GM21786 (cell line): ENCODE data around the gene PHF1.

Experiments used
- ATAC-seq: cut with Tn5 transposase; IDR thresholded peaks from one replicate; pipeline ENCODE4 v1.9.1; 2021; ENCODE audit not compliant: unreplicated experiment

PHF1 gene

DNA sequence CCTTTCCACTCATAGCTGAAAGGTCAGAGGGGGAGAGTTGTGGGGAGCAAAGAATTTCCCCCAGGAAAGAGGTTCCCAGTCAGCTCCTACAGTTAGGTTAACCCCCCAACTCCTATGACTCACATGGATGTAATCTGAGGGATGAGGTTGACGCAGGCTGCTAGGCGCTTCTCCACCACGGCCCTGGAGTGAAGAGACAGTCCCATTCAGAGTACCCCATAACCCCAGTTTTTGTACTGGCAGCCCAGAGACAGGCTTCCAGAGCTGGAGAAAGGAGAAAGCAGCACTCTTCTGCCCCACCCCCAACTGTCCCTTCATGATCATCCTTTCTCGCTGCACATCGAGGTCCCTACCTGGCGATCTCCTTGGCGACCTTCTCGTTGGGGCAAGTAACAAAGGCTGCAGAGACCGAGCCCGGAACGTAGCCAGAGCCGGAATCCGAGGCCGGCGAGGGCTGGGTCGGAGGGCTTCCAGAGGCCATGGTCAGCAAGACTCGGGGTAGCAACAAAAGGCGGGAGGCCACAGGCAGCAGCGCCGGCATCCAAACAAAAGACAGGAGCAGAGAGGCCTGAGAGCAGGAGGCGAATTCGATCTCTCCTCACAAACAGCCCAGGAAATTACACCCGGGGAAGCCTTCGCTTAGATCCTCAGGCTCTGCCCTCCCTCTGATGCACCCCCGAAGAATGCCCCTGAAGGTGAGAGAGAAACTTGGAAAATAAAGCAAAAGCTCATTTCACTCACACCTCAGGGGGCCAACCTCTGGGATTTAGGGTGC, 6.5 kb downstream of the PHF1 start:
- ATAC-seq = no peak

- peak; percentile 91 for ATAC-seq
Observed at GRCh38 chr6:33417903-33418689, 7.3 kb downstream of the PHF1 start, which contains the start of gene CUTA. Gene CUTA (minus strand): TSS chr6:33418107. CDS start chr6:33418000, 107 bp downstream.

- no peak for ATAC-seq
Observed at GRCh38 chr6:33418690-33419291, 8.0 kb downstream of the PHF1 start.

DNA sequence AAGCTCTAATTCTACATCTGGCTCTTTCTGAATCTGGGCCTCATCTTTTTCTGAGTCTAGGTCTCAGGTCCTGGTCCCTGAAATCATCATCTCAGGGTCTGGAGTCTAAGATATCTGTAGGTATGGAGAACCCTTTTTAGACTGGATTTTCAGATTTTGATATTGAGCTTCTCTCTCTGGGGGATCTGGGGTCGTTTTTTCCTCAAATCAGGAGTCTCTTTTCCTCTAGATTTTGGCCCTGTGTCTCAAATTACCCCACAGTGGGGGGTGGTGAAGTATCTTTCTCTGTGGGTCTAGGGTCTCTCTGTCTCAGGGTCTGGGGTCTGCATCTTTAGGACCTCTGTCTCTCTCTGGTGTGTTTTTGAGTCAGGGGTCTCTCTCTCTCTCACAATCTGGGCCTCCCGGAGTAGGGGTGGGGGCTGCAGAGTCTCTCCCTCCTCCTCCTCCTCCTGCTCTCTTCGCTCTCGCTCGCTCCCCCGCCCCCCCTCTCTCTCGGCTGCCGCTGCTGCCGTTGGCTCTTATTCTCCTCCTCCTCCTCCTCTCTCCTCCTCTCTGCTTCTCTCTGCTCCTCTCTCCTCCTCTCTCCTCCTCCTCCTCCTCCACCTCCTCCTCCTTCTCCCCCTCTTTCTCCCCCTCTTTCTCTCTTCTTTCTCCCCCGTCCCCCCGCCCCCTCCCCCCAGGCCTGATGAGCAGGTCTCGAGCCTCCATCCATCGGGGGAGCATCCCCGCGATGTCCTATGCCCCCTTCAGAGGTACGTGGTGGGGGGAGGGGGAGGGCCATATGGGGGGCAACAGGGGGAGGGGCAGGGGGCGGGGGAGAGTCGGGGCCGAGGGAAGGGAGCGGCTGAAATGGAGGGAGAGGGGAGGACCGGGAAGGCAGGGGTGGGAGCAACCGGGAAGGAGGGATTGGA, 9.0 kb downstream of the PHF1 start, which contains the start of gene SYNGAP1:
Gene SYNGAP1, plus strand, starts transcription at position 486 of the 911 bp plus-strand sequence. Its CDS starts 200 bp downstream, at position 686.
- ATAC-seq = no peak

- no peak for ATAC-seq
Observed at GRCh38 chr6:33420491-33421343, 9.9 kb downstream of the PHF1 start.

- ATAC-seq = no peak
Observed at GRCh38 chr6:33421344-33421643, 10.5 kb downstream of the PHF1 start.

DNA sequence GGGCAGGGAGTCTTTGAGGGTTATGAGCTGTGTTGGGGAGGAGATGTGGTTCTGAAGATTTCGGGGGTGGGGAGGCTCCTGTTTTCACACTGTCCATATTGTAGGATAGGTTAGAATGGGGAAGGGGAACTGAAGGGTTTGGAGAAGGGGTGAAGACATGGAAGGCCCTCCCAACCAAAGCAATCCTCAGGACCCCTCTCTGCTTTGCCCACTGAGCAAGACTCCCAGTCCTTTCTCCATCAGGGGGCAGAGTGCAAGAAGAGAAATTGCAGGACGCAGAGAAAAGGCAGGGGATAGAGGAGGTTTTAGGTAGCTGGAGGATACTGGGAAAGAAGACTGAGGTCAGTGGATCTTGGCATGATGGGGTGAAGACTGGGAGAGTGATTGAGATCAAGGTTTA, 13.0 kb downstream of the PHF1 start:
- ATAC-seq = no peak

DNA sequence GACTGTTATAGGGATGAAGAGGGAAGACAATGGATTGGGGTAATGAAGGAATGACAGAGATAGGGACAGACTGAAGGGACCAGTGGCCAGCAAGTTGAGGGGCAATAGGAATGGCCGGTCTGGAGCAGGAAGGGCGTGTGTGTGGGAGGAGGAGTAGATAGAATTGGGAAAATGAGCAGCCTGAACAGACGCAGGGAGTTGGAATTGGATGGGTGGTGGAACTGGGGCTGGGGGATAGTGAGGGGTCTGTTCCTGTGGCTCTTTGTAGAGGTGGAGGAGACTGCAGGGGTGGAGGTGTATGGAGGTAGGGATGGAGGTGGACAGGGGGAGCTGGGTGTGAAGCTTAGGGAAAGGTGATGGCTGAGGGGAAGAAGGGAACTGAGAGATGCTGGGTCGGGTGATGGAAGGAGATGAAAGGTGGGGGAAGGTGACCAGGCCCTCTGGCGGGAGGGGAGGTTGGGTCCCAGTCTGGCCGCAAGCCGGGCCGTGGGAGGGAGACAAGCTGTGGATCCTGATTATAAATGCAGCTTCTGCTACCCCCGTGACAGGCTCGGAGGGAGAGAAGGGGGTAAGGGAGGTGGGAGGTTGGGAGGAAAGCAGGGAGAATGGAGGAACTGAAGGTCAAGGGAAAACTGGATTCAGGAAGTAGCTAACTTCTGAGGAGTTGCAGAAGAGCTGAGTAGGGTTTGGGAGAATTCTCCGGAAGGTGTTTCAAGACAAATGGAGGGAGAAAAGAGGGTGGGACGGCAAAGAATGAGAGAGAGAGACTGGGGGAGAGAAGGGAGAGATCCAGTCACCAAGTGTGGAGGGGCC, 14.2 kb downstream of the PHF1 start:
- no peak for ATAC-seq

GRCh38 chr6:33425668-33426577, 15.1 kb downstream of the PHF1 start:
- ATAC-seq = peak; percentile 45

DNA sequence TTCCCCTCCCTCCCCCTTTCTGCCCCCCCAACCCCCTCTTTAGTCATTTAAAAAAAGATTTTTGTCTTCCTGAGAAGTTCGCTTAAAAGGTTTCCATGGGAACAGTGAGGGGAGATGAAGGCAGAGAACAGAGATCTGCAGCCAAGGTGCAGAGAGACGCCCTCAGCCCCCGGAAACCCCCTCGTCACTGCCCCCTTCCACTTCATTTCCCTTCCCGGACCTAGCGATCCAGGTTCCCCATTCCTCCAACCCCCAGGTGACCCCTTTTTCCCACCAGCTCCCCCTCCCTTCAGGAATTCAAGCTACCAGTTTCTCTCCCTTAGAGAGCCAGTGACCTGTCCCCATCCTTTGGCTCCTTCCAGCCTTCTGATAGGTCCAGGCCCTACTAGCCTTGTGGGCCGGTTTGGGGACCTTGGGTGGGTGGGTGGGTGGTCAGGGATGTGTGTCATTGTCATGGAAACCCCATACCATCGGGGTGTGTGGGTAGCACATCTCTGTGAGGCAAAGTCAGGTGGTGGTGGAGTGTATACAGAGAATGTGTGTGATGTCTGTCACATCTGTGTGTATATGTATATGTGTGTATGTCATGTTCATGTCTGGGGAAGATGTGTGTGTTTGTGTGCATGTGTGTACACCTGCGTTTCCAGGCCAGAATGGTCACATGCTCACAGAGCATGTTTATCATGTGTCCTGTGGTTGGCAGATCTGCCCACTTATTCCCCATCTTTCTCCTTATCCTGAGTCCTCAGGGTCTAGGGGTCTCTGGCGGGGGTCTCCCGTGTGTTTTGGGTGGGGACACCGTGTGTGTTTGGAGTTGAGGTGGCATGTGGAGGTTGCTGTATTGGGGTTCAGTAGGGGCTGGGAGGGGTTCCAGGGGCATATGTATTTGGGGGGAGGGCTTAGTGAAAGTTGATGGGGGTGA, 16.0 kb downstream of the PHF1 start:
- ATAC-seq = no peak

DNA sequence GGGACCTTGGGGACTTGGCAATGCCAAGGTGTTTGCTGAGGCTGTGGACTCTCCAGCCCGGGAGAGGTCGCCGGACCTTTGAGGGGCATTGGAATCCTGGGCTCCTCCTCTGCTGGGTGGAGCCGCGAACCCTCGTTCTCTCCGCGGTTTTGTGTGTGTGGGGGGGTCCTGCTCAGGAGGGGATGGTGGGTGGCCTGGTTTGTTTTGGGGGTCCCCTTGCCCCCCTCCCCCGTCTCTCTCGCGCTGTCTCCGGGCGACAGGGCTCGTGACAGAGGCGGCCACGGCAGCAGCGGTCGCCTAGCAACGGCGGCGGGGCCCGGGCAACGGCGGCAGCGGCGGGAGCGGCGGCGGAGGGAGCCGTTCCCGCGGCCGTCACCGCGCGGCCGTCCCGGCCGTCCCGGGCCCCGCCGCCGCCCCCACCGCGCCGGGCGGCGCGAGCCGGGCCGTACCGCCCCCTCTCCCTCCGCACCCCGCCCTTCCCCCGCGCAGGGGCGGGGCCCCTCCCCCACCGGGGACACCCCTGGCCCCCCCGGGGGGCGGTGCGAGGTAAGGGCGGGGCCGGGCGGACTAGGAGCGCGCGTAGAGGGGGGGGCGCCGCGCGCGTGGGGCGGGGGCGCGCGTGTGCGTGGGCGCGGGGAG, 16.9 kb downstream of the PHF1 start:
- no peak for ATAC-seq

- no peak for ATAC-seq
Observed at GRCh38 chr6:33428224-33428965, 17.6 kb downstream of the PHF1 start.

DNA sequence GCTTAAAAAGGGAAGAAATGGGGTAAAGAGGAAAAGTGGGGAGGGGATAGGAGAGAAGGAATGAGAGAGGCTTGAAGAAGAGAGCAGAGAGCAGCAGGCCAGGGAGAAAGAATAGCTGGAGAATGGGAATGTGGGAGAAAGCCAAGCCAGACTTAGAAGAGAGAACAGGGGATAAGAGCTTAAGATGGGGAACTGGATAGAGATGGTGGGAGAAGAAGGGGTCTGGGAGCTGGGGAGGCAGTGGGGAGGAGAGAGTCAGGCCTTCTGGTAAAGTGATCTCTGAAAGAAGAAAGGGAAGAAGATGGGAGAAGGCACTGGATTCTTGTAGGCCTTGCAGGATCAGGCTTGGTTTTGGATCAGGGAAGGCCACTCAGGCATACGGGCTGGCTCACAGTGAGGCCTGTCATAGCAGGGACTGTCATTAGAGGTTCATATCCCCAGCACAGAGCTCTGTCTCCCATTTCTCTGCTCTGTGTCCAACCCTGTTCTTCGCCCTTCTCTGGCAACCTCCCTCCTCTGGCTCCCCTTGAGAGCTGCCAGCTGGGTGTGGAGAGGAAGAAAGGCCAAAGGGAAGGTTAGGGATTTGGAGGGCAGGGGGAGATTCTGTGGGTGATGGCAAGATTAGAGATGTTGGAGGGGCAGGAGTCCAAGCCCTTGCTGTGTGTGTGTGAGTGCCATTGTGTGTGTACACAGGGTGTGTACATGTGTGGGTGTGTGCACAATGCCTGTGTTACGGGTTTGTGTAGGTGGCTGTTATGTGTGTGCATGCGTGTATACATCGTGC, 18.3 kb downstream of the PHF1 start:
- no peak for ATAC-seq

DNA sequence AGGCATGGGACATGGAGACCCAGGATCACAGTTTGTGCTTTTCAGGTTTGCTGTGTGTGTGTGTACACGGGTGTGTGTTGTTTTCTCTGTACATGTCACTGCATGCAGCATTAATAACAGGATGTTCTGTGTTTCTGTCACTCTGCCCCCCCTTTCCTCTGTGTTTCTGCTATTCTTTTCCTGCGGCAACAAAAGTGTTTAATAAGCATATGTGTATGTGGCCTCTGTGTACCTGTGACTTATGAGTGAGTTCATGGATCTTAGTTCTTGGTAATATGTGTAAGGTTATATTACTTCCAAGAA, 18.9 kb downstream of the PHF1 start:
- ATAC-seq = no peak

DNA sequence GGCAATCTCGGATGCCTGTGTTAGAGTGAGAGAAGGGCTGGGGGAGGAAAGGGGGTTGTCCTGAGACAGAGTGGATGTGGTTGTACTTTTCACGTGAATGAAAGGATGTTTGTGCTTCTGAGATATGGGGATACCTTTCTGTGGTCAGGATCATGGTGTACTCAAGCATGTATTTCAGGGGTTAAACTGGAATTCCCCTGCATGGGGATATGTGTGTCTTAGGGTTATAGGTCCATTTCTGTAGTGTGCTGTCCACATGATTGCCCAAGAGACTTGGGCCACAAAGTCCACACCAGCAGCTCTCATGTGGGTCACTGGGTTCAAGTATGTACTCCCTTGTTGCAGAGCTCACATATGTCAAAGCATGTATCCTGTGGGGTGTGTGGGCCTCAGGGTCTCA, 19.5 kb downstream of the PHF1 start:
- ATAC-seq = no peak
